Left colon (tissue), 2 donors: ENCODE measurements around the gene IL17RC. TPM values are rescaled to one million over a fixed set of nuclear protein-coding genes. Genes with fewer than 3 reads are reported as not detected.

ENCODE experiments used
- ATAC-seq: fragments of 200-7000 bp; cut with Tn5 transposase; one replicate; pipeline ENCODE4 v1.9.1; 2020; ENCODE audit warnings: mild to moderate bottlenecking, moderate library complexity
- DNase-seq, 2 donors: peaks; one replicate each; pipeline ENCODE4 v3.0.0-alpha.2; 2020
- intact Hi-C, 2 donors: fragments of 100-400 bp; cut with DNase I in 1 of 2; cut with micrococcal nuclease in 1 of 2; formaldehyde crosslinking; loops; one replicate each; pipeline versions ENCODE4 v1.11.2 to v1.14.0; 2022; cut with DNase I, micrococcal nuclease
- total RNA-seq, 2 donors: library from RNA; stranded (reverse); fragmentation: NEBNext Ultra II Directional; extraction: Animal tissue kit (Norgen Biotek cat#: 25700); gene quantifications; one replicate each; pipeline ENCODE4 v1.2.1, GENCODE V29; 2021
- donor health status: DM: no; HTN: no; CAD: no.
- donor health status: DM: yes; HTN: yes; CAD: no.

IL17RC gene
- total RNA-seq, 2 donors from 2014 or later, result 33.4 to 37.8 TPM

DNA sequence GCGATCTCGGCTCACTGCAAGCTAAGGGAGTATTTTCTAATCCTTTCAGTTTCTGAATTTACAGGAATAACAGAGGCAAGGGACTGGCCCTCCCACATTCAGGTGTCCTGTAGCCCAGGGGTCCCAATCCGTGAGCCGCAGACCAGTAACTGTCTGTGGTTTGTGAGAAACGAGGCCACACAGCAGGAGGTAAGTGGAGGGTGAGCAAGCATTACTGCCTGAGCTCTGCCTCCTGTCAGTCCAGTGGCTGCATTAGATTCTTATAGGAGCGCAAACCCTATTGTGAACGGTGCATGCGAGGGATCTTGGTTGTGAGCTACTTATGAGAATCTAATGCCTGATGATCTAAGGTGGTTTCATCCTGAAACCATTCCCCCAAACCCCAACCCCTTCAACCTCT lies 5.0 kb upstream of the IL17RC start:
- intact Hi-C loops, result loop anchor here in 1 of 2 donors (10.0 kb wide), 1 partner anchor 57 kb away; no protein-coding TSS in a partner anchor
- DNase-seq (no peak), ATAC-seq (no peak)

DNA sequence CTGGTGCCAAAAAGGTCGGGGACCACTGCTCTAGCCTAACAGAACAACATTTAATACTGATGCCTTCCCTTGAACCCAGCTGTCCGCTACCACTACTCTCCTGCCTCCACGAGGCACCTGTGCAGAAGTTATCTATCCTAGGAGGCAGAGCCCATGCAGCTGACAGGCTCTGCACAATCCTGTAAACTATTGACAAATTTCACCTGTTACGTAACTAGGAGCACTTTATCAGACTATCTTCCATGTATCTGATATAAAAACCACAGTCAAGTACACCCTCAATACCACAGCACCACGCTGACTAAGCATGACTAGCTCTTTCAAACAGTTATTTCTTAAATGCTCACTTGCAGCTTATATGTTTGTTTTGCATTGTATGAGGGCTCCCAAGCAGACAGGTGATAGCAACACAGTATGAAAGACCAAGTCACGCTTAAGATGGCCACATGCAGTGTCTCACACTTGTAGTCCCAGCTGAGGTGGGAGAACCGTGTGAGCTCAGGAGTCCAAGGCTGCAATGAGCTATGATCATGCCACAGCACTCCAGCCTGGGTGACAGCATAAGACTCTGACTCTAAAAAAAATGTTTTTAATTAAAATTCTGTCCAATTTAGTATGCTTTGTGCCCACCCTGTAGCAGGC lies 4.5 kb upstream of the IL17RC start:
- ATAC-seq (no peak), DNase-seq (no peak)
- intact Hi-C loops, result loop anchor here in 1 of 2 donors (10.0 kb wide), 1 partner anchor 58 kb away; no protein-coding TSS in a partner anchor

DNA sequence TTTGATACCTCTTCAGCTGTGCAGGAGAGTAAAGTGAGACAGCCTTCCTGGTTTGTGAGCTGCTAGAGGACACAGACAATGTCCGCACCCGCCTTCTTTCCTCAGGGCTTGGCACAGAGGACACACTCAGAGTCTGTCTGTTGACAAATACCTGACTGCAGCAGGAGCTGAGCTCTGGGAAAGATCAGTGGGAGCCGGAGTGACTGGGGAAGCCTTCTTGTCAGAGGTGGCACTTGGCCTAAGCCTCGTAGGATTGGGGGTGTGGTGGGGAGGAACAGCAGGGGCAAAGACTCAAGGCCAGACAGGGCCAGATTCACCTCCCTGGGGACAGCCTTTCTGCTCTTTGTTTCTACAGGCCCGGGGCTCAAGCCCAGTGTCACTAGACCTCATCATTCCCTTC lies 3.3 kb upstream of the IL17RC start:
- DNase-seq (no peak), ATAC-seq (no peak)
- intact Hi-C loops, result loop anchor here in 1 of 2 donors (10.0 kb wide), 1 partner anchor 59 kb away; no protein-coding TSS in a partner anchor

- no peak for ATAC-seq
- no peak for DNase-seq
- intact Hi-C loops, result loop anchor here in 1 of 2 donors (10.0 kb wide), 1 partner anchor 59 kb away; no protein-coding TSS in a partner anchor
Observed at GRCh38 chr3:9914011-9914410, 2.9 kb upstream of the IL17RC start.

GRCh38 chr3:9914559-9915253 lies 2.2 kb upstream of the IL17RC start:
- intact Hi-C loops, result loop anchor here in 1 of 2 donors (10.0 kb wide), 1 partner anchor 60 kb away; no protein-coding TSS in a partner anchor
- ATAC-seq (no peak), DNase-seq (no peak)

GRCh38 chr3:9915254-9916141 lies 1.4 kb upstream of the IL17RC start:
- intact Hi-C loops, result loop anchor here in 1 of 2 donors (10.0 kb wide), 1 partner anchor 61 kb away; no protein-coding TSS in a partner anchor
- ATAC-seq, result peak; percentile 53
- peak; percentile 76 to 81 for DNase-seq

DNA sequence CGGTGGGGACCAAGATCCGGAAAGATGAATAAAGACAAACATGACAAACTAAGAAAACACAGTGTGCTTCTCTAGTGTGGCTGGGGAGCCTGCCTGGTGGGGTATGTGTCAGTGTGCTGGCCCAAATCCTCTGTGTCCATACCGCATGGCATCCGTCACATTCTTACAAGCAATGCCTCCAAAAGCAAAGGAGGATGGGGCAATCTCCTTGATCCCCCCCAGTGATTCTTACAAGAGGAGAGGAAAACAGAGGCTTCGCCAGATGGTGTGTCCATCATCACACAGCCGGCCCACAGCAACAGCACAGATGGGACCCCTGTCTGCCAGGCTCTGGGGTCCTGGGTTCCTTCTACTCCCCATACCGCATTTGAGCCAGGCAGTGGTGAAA lies 558 bp upstream of the IL17RC start:
- DNase-seq (no peak), ATAC-seq (no peak)
- intact Hi-C loops, result loop anchor here in 1 of 2 donors (10.0 kb wide), 1 partner anchor 62 kb away; no protein-coding TSS in a partner anchor

- intact Hi-C loops, result loop anchor here in 1 of 2 donors (10.0 kb wide), 1 partner anchor 63 kb away; no protein-coding TSS in a partner anchor
- DNase-seq, result no peak
- no peak for ATAC-seq
Observed at GRCh38 chr3:9917820-9918219, 922 bp downstream of the IL17RC start.

GRCh38 chr3:9918261-9919038 lies 1.6 kb downstream of the IL17RC start:
- intact Hi-C loops, result loop anchor here in 1 of 2 donors (10.0 kb wide), 1 partner anchor 64 kb away; no protein-coding TSS in a partner anchor
- DNase-seq (no peak), ATAC-seq (no peak)

GRCh38 chr3:9928158-9928557 lies 11.3 kb downstream of the IL17RC start:
- no peak for ATAC-seq
- no peak for DNase-seq
- intact Hi-C loops, result no loop called here

DNA sequence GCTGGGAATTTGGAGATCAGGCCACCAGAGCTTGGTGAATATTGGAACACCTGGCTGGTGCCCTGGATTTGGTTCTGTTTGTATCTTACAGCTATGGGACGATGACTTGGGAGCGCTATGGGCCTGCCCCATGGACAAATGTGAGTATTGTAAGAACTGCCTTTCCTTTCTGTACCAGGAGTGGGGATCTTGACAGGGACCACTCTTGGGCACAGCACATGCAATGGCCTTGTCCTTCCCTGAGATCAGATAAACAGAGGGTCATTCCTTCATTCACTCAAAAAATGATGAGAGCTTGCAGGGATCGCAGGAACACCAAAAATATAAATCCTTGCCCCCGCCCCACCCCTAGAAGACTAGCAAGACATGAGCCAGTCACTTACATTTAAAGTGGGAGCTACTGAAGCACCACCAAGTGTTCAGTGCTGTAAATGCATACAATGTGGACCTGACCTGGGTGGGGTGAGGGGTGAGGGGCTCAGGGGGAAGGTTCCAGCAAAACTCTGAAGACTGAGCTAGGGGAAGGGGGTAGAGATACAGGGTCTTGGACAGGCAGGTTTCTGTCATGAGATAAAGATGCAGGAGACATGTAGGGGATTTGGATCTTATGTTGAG lies 14.0 kb downstream of the IL17RC start:
- no peak for ATAC-seq
- intact Hi-C loops, result no loop called here
- DNase-seq, result no peak

GRCh38 chr3:9932535-9932842 lies 15.6 kb downstream of the IL17RC start:
- no peak for ATAC-seq
- no peak for DNase-seq
- intact Hi-C loops, result no loop called here

- intact Hi-C loops, result no loop called here
- ATAC-seq, result peak; percentile 75
- DNase-seq, result peak; percentile 85 to 89
Observed at GRCh38 chr3:9932843-9933560, 16.1 kb downstream of the IL17RC start.

GRCh38 chr3:9933561-9934234 lies 16.8 kb downstream of the IL17RC start, which contains the start of gene CRELD1:
CRELD1 (plus strand) TSS chr3:9933834; CDS start chr3:9934439, 605 bp downstream.
- ATAC-seq (peak; percentile 90), DNase-seq (peak; percentile 96 to 97)
- intact Hi-C loops, result no loop called here

GRCh38 chr3:9934235-9934621 lies 17.3 kb downstream of the IL17RC start:
- ATAC-seq (peak; percentile 4), DNase-seq (peak in 1 of 2 donors; percentile 38)
- intact Hi-C loops, result no loop called here

DNA sequence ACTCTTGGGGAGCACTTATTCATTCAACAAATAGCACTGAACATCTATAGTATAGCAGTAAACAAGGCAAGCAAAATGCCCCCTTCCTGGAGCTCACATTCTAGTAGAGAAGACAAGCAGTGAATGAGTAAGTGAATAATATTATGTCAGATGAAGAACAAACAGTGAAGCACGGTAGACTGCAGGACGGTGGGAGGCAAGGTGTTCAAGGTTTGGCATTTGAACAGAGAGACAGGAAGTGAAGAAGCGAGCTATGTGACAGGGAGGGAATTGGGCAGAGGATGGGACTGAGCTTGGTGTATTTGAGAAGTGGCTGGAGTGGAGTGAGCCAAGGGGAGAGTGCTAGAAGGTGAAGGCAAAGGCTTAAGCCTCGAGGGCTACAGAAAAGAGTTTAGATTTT lies 18.1 kb downstream of the IL17RC start:
- ATAC-seq, result no peak
- DNase-seq, result no peak
- intact Hi-C loops, result no loop called here
